Measurements from ENCODE around the gene EREG.

Gene EREG

GRCh38 chr4:74353858-74354257, 11.1 kb upstream of the EREG start:
- no peak for DNase-seq

DNA sequence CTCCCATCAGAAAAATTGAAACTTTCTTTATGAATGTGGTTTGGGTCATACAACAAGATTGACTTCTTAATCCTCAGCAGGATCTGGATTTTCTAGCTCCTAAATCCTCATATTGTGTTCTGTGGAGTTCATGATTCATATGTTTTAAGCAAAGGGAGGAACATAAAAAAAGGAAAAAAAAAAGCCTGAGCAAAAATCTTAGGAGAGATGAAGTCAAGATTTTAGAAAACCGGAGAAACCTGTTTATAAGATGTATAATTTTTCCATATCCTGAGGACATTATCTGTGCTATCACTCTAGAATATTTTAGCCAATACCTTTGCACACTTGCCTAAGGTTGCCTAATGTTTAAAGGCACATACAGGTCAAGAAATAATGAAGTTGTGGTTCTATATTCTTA, 7.0 kb upstream of the EREG start:
- DNase-seq = no peak

DNA sequence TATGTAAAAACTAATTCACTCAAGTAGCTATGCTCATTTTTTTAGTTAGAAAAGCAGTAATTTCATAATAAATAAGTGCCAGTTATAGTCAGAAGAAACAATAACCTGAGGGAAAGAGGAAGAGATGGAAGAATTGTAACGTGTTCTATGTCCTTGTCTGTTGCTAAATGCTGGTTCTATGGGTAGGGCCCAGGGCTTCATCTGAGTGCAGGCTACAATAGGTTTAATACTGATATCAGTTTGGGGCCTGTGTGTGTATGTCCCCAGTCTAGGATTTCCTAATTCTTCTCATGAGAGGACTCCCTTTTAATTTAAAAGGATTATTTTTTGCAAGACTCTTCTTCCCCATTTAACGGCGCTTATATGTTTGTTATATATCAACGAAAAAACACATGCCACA, 3.3 kb upstream of the EREG start:
- no peak for DNase-seq

- DNase-seq = no peak
Observed at GRCh38 chr4:74362347-74362746, 2.6 kb upstream of the EREG start.

DNA sequence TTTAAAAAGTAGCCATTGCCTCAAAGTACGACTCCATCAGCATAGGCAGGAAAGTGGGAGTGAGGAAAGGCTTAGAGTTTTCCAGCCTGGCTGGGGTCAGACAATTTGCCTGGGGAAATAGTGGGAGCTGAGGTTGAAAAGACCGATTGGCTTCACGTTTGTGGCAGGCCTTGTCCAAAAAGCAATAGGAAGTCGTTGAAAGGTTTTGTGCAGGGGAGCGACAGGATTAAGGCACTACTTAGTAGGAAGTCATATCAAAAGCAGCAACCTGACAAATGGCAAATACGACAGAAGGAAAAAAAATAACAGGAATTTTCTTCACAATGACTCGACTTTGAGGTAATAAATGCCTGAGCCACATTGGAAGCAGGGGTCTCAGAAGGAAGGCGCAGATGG, 691 bp upstream of the EREG start:
- DNase-seq = no peak

- peak in 1 of 2 experiments; percentile 70 for DNase-seq
Observed at GRCh38 chr4:74365761-74366160, 816 bp downstream of the EREG start.

DNA sequence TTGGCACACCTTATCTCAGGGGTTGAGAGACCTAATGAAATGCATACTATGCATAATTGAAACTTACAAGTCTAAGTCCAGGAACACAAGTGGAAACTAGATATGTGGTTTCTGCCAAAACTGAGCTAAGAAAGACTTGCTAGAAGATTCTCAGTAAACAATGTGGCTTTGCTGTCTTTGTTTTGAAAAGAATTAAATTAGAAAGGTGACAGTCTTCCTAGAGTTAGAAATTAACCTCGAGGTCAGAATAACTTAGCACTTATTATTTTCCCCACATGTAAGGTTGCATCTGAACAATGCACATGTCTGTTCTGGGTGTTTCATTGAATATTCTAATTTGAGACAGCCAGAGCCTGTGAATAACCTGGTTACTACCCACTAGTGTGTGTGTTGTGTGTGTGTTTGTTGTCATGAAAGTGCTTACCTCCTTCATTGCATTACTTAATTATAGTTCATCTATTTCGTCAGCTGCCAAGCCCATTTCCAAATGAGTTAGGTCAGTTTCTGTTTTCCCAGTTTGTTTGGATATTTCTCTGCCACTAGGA, 1.5 kb downstream of the EREG start:
- no peak for DNase-seq

DNA sequence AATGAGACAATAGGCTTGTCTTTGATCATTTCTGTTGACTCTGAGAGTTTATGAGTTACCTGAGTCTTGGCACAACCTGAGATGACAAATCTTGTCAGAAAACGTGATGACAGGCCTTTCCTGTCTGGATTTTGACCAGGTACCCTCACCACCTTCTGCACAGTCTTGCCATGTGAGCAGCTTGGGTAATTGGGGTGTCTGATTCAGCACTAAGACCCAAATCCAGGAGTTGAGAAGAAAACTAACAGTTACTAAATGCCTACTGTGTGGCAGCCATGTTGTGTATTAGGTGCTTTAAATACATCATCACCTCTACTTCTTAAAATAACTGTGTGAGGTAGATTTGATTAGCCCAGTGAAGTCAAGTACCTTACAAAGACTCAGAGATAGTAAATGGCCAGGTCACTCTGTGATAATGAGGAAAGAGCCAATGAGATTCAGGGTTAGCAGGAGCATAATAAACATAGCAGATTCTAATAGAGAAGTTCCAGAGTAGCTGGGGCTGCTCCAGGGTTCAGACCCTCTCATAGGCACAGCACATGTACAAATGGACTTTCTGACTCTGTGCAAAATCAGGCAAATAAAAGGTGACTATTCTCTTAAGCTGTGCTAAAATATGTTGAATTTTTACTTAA, 2.8 kb downstream of the EREG start:
- DNase-seq = no peak

GRCh38 chr4:74368596-74368995, 3.7 kb downstream of the EREG start:
- DNase-seq = no peak

DNA sequence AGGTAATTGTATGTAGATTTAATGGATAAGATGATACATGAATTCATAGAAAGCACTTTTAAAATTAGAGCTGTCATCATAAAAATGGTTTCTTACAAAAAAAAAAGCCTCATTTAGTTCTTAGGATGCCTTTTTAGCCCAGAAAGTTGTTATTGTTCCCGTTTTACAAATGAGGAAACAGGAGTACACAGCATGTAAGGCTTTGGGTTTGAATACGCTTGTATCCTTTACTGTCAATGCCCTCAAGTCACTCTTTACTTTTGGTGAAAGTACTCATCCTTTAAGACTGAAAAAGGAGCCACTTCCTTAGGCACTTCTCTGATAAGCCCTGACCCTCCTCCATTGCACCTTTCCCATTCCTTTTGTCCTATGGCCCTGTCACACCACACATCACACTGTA, 4.9 kb downstream of the EREG start:
- DNase-seq = no peak

GRCh38 chr4:74370912-74371311, 6.0 kb downstream of the EREG start:
- peak in 1 of 2 experiments; percentile 54 for DNase-seq

DNA sequence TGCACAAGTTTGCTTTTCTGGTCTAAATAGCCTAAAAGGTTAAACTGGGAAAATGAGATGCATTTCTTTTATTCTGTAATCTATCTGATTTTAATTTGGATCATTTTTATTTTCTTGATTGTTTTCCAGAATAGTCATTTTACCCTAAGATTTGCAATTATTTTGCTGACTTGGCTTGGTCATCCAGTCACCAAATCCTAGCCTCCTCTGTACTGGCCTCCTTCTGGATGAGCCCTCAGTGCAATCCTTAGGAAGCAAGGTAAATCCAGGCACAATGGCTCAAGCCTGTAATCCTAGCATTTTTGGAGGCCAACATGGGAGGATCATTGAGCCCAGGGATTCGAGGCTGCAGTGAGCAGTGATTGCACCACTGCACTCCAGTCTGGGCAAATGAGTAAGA, 9.2 kb downstream of the EREG start:
- no peak for DNase-seq

DNA sequence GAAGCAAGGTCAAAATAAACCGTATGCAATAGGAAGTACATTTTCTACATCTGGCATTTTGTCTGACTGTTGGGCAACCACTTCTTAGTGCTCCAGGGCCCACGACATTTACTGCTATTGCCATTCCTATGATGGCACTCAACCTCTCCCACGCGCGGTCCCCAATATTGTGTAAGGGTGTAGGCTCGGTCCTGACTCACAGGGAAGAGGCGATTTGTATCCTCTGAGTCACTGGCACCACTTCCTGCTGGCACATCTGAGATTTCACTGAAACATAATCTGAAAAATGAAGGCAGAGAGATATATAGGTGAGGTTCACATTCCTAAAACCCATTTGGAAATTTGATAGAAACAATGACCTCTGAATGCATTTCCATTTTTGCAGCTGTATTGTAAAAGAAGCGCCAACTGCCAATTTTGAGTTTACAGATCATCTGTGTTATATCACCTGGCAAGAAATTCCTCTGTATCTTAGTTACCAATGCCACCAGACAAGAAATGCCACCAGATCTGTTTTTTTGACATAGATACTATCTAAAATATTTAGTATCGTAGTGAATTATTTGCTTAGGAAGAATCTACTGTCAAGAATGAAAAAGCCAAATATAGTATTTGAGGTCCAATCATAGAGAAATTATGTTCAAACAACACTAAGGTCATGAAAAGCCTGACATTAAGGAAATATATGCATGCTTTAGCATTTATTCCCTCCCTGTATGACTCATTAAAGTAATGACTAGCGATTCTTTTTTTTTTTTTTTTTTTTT, 9.8 kb downstream of the EREG start:
- DNase-seq = no peak

DNA sequence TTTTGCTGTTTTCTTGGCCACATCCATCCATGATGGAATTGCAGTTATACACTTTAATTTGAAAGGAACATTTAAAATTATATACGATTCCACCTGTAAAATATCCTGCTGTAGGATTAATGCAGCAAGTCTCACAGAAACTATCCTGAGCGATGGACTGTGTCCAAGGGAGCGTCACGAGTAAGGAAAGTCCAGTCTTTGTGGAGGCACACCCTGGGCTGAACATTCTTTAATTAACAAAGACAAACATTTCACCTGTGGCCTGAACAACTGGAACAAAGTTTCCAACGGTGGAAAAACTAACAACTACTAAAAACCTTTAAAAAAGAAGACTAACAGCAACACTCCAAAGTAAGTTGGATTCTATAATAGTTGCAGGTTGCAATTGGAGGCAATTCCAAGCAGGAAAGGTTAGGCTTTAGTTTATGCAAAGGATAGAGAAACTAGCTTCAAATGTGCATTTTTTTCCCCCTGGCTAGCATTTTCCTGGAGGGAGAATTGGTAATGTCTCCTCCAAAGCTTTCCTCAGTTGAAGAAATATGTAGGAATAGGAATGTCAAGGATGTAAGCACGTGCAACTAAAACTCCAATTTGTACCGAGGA, 11.0 kb downstream of the EREG start:
- DNase-seq = no peak

DNA sequence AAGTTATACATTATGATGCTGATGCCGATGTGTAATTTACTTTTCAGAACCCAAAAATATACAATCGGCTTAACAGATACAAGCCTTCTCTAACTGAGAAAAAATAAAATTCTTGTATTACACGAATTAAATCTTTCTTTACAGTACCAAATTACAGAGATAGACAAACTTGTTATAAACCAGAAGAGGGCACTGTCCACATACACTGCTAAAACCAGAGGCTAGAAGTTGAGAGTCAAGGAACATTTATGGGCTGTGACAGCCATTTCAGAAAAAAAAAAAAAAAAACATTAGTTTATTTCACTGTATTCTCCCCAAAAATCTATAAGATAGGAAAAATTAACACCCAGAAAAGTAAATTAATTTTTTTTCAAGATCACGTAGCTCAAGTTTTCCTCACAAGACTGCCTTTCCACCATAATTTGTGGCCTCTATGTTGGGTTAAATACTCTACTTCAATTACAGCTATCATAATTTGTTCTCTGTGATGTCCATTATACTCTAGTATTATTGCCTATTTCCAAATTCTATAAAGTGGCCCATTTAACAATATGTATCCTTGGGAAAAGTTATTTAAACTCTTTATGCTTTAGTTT, 12.0 kb downstream of the EREG start:
- DNase-seq = peak in 1 of 2 experiments; percentile 5

DNA sequence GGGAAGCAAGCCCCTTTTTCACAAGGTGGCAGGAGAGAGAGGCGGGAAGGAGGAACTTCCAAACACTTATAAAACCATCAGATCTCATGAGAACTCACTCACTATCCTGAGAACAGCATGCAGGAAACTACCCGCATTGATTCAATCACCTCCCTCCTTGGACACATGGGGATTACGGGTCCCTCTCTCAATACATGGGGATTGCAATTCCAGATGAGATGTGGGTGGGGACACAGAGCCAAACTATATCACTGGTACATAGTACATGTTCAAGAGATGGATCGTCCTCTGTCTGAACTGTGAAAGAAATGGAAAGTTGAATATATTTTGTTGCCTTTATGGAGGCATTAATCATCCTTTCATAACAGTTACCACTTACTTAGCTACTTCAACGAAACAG, 12.8 kb downstream of the EREG start:
- DNase-seq = no peak

DNA sequence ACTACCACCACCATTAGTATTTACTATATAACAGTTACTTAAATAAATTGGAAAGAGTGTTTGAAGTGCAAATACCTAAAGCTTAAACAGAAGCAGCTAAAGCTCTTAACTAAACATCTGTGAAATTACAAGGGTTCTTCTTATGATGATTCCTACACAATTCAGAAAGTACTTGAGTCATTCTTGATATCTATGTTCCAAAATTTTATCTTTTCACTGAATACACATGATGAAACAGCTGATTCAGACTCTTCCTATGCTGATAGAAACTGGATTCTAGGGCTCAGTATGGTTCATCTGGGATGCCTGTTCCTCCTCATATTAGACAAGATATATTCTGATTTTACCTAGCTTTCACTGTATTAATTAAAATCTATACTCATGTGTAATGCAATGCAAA, 13.6 kb downstream of the EREG start:
- no peak for DNase-seq

DNA sequence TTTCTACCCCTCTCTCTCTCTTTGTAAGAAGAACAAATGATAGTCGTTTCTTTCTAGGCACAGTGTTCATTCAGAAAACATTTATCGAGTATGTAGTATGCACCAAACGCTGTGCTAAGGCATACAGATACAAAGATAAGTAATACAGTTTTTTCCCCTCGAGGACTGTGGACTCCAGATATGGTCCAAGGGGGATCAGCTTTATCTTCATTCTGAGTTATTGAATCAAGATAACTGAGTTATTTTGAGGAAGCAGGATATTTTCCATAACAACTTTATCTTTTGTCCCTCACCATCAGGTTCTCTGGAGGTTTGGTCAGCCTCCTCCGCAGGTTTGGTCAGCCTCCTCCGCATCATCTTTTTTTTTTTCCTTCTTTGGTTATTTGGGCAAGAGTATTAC, 15.0 kb downstream of the EREG start:
- DNase-seq = no peak

DNA sequence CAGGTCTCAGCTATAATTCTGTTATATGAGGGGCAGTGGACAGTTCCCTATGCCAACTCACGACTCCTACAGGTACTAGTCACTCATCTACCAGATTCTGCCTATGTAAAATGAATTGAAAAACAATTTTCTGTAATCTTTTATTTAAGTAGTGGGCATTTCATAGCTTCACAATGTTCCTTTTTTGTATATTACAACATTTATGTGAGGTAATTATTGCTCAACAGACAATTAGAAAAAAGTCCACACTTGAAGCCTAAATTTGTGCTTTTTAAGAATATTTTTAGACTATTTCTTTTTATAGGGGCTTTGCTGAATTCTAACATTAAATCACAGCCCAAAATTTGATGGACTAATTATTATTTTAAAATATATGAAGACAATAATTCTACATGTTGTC, 20.4 kb downstream of the EREG start:
- DNase-seq = no peak

- DNase-seq = no peak
Observed at GRCh38 chr4:74386159-74386558, 21.2 kb downstream of the EREG start.

GRCh38 chr4:74387790-74388189, 22.8 kb downstream of the EREG start:
- no peak for DNase-seq

GRCh38 chr4:74389494-74389893, 24.5 kb downstream of the EREG start:
- DNase-seq = no peak

GRCh38 chr4:74390677-74391076, 25.7 kb downstream of the EREG start:
- no peak for DNase-seq

DNA sequence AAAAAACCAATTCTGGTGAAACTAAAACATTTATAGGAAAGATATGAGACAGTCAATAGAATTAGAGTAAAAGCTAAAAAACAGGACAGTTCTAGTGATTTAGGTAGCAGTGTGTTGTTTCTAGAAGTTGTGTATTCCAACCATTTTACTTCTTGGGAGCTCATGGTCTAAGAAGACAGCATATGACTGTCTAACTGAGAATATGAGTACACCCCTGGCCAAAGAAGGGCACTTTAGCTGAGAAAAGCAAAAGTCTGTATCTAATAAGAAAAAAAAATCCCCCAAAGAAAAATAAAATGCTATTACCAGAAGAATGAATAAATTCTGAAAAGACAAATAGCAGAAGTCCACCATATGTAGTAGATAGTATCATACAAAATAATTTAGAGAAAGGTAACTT, 26.4 kb downstream of the EREG start:
- no peak for DNase-seq
